Stomach (tissue), 9 donors: ENCODE data around the gene RDX. TPM values are rescaled to one million over a fixed set of nuclear protein-coding genes. Genes with fewer than 3 reads are reported as not detected.

Experiments used
- DNase-seq, 2 donors: peaks; one replicate each; pipeline versions ENCODE4 v3.0.0 to v3.0.0-alpha.2; 2013 to 2019
- H3K27ac ChIP-seq, 5 donors: fragments of 200-600 bp in 4 of 5; sonication (generic) in 4 of 5; one replicate each; pipeline ENCODE4 v1.5.1; 2013 to 2019; ENCODE audit warnings: mild to moderate bottlenecking in 1 of 5, moderate library complexity in 1 of 5
- H3K27me3 ChIP-seq, 3 donors: fragments of 200-600 bp; sonication (generic); one replicate each; pipeline ENCODE4 v1.5.1; 2017 to 2019; ENCODE audit warnings: mixed run types in 1 of 3
- H3K36me3 ChIP-seq, 4 donors: fragments of 200-600 bp; sonication (generic); 1 replicate in 3 of 4; 2 replicates in 1 of 4; pipeline ENCODE4 v1.5.1; 2016 to 2019
- H3K4me1 ChIP-seq, 4 donors: fragments of 200-600 bp; sonication (generic); one replicate each; pipeline ENCODE4 v1.5.1; 2016 to 2019
- H3K4me3 ChIP-seq, 4 donors: fragments of 200-600 bp; sonication (generic) in 3 of 4; one replicate each; pipeline ENCODE4 v1.5.1; 2016 to 2019; ENCODE audit warnings: mild to moderate bottlenecking in 1 of 4
- H3K9me3 ChIP-seq, 4 donors: fragments of 200-600 bp; sonication (generic); one replicate each; pipeline ENCODE4 v1.5.1; 2016 to 2019
- EP300 ChIP-seq: sonication (generic); formaldehyde crosslinking; IDR thresholded peaks from one replicate; pipeline ENCODE4 v1.6.1; 2017; ENCODE audit warnings: antibody characterized with exemption
- POLR2A ChIP-seq, 4 donors: fragments of 450-650 bp; IDR thresholded peaks; one replicate each; pipeline ENCODE4 v1.6.1; 2016; ENCODE audit warnings: antibody characterized with exemption in 4 of 4, control low read depth in 2 of 4, mild to moderate bottlenecking in 1 of 4, moderate library complexity in 1 of 4
- POLR2AphosphoS5 ChIP-seq, 3 donors: sonication (generic); formaldehyde crosslinking; IDR thresholded peaks; one replicate each; pipeline ENCODE4 v1.6.1; 2016; ENCODE audit warnings: antibody characterized with exemption in 3 of 3
- WGBS, 5 donors: extraction: QIAGEN DNeasy Blood & Tissue Kit in 3 of 5; methylation state at CpG; one replicate each; pipeline versions ENCODE4 v1.1.5 to v1.1.7; 2013 to 2018; 5-methylcytosine and 5-hydroxymethylcytosine counted together
- intact Hi-C: fragments of 100-400 bp; cut with DNase I; formaldehyde crosslinking; loops from one replicate; pipeline ENCODE4 v1.15.1; 2023; ENCODE audit warnings: low total_unique reads
- polyA plus RNA-seq, 3 donors: library from polyadenylated mRNA; stranded (reverse); fragments of 200-250 nt; gene quantifications; one replicate each; pipeline ENCODE4 v1.2.3, GENCODE V29; 2013
- total RNA-seq, 5 donors: library from RNA; depleted of rRNA; stranded (reverse); fragments of >200 nt; gene quantifications; one replicate each; pipeline versions ENCODE4 v1.1.0 to v1.2.3, GENCODE V29; 2014 to 2016
- TF ChIP-seq, protein P1 (sequence below), 7 experiments: fragments of 450-650 bp in 4 of 7; fragments of 200-600 bp in 3 of 7; sonication (generic) in 3 of 7; IDR thresholded peaks; one replicate each; pipeline ENCODE4 v1.5.1; 2016 to 2019; ENCODE audit warnings: antibody characterized with exemption in 7 of 7, control low read depth in 2 of 7, mild to moderate bottlenecking in 1 of 7
- donor health status: healthy with polysubstance abuse.
- donor health status: Bipolar disorder and iron deficiency.
- donor health status: healthy.

The RDX gene
- total and polyA plus RNA-seq, 8 donors: 18.1 to 426 (median 55.4) TPM

DNA sequence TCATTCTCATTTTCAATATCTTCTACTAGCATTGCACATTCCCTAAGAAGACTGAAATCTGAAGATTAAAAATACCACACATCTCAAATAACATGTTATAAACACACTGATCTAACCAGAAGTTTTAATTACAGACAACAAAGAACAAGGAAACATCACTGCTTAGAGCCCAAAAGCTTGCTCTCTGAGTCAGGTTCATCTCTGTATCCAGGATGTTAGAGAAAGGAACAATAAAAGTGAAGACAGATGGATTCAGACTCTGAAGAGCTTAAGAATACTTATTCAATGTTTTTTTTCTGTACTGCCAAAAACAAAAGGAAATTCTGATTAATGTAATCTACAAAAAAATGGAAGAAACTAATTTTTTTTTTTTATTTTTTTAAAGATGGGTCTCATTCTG is 16.5 kb downstream of the RDX start:
- intact Hi-C loops: no loop called here
- Histone ChIP-seq H3K4me3 (no peak overlapping the region), H3K36me3 (peaks cover 0 to 24% (median 18%) of the 10 kb centered on the region in 4 donors), H3K27ac (no peak overlapping the region), H3K27me3 (no peaks in the 10 kb centered on the region), H3K4me1 (peaks cover 0 to 33% (median 8%) of the 10 kb centered on the region in 4 donors), H3K9me3 (no peaks in the 10 kb centered on the region)
- TF ChIP-seq POLR2A (IDR thresholded peaks at IDR 0.05): no peak
- no peak for TF ChIP-seq EP300
- TF ChIP-seq, protein P1, sequence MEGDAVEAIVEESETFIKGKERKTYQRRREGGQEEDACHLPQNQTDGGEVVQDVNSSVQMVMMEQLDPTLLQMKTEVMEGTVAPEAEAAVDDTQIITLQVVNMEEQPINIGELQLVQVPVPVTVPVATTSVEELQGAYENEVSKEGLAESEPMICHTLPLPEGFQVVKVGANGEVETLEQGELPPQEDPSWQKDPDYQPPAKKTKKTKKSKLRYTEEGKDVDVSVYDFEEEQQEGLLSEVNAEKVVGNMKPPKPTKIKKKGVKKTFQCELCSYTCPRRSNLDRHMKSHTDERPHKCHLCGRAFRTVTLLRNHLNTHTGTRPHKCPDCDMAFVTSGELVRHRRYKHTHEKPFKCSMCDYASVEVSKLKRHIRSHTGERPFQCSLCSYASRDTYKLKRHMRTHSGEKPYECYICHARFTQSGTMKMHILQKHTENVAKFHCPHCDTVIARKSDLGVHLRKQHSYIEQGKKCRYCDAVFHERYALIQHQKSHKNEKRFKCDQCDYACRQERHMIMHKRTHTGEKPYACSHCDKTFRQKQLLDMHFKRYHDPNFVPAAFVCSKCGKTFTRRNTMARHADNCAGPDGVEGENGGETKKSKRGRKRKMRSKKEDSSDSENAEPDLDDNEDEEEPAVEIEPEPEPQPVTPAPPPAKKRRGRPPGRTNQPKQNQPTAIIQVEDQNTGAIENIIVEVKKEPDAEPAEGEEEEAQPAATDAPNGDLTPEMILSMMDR (IDR thresholded peaks at IDR 0.05): no peak
- TF ChIP-seq POLR2AphosphoS5 (IDR thresholded peaks at IDR 0.05): no peak
- DNase-seq: no peak

DNA sequence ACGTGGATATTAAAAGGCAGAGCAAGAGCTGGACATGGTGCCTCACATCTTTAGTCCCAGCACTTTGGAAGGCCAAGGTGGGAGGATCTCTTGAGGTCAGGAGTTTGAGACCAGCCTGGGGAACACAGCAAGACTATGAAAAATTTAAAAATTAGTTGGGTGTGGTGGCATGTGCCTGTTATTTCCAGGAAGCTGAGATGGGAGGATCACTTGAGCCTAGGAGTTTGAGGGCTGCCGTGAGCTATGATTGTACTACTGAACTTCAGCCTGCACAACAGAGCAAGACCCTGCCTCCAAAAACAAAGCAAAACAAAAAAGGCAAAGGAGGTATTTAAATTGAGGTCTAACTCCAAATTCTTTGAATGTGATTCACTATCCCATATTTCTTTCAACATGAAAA is 23.5 kb downstream of the RDX start:
- 81 to 95% (median 92%) methylated on average over 2 of the region's 2 CpGs for WGBS, 5 donors

DNA sequence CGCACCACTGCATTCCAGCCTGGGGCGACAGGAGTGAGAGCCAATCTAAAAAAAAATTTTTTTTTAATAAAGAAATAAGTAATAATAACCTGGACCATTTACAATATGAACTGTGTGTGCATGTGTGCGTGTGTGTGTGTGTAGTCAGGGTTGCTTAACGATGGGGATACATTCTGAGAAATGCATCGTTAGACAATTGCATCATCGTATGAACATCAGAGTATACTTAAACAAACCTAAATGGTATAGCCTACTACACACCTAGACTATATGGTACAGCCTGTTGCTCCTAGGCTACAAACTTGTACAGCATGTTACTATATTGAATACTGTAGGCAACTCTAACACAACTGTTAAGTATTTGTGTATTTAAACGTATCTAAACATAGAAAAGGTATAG is 26.4 kb downstream of the RDX start:
- no peak for DNase-seq
- H3K36me3 ChIP-seq: peaks cover 0 to 41% (median 37%) of the 10 kb centered on the region in 4 donors
- no peaks in the 10 kb centered on the region for H3K9me3 ChIP-seq
- no peak overlapping the region for H3K4me3 ChIP-seq
- intact Hi-C loops: no loop called here
- 92 to 96% (median 95%) methylated on average over 7 of the region's 7 CpGs for WGBS, 5 donors
- TF ChIP-seq, protein P1 (IDR thresholded peaks at IDR 0.05): no peak
- no peak for TF ChIP-seq POLR2A (IDR thresholded peaks at IDR 0.05)
- no peak for TF ChIP-seq POLR2AphosphoS5 (IDR thresholded peaks at IDR 0.05)
- TF ChIP-seq EP300: no peak
- H3K27me3 ChIP-seq: no peaks in the 10 kb centered on the region
- no peak overlapping the region for H3K27ac ChIP-seq
- H3K4me1 ChIP-seq: peaks cover 0 to 8% (median 0%) of the 10 kb centered on the region in 4 donors

More for the DNA sequence above, 23.5 kb downstream of the RDX start:
- no peak for DNase-seq
- TF ChIP-seq EP300 (no peak), POLR2AphosphoS5 (IDR thresholded peaks at IDR 0.05) (no peak), POLR2A (IDR thresholded peaks at IDR 0.05) (no peak)
- TF ChIP-seq, protein P1 (IDR thresholded peaks at IDR 0.05): no peak
- no peak overlapping the region for H3K4me3 ChIP-seq
- H3K36me3 ChIP-seq: peaks cover 0 to 49% (median 41%) of the 10 kb centered on the region in 4 donors
- H3K9me3 ChIP-seq: no peaks in the 10 kb centered on the region
- no peaks in the 10 kb centered on the region for H3K27me3 ChIP-seq
- intact Hi-C loops: no loop called here
- H3K4me1 ChIP-seq: peaks cover 0 to 8% (median 0%) of the 10 kb centered on the region in 4 donors
- H3K27ac ChIP-seq: no peak overlapping the region

DNA sequence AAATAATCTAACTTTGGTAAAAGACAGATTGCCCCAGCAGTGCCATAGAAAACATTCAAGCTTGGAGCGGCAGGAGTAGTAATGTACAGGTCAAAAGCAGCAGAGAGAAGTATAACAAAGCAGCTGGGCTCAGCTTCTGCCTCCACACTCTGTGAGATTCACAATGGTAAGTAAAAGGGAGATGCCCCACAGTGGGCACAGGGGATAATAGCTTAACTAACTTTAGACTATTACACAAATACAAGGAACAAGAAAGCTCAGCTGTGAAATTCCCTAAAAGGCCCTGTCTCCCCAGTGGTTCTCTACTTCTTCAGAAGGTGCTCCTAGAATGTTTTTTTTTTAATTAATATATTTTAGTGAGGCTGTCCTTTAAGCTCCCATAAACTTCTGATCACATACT is 28.0 kb downstream of the RDX start:
- WGBS, 5 donors: 82 to 100% (median 95%) methylated on average over 1 of the region's 1 CpG
- intact Hi-C loops: no loop called here
- Histone ChIP-seq H3K27ac (no peak overlapping the region), H3K36me3 (peaks cover 0 to 47% (median 42%) of the 10 kb centered on the region in 4 donors), H3K9me3 (no peaks in the 10 kb centered on the region), H3K27me3 (no peaks in the 10 kb centered on the region), H3K4me3 (no peak overlapping the region), H3K4me1 (peaks cover 0 to 8% (median 0%) of the 10 kb centered on the region in 4 donors)
- no peak for DNase-seq
- TF ChIP-seq, protein P1 (IDR thresholded peaks at IDR 0.05): no peak
- TF ChIP-seq EP300: no peak
